Measurements from ENCODE around the gene CRTC1. TPM values are rescaled to one million over a fixed set of nuclear protein-coding genes. Genes with fewer than 3 reads are reported as not detected.

The CRTC1 gene
- total and polyA plus RNA-seq, 9 of the 15 experiments (the other 6 are each of a cell fraction or from before 2014, with no cell fraction given): 0.25 to 3.8 (median 1.2) TPM; not detected in 2

DNA sequence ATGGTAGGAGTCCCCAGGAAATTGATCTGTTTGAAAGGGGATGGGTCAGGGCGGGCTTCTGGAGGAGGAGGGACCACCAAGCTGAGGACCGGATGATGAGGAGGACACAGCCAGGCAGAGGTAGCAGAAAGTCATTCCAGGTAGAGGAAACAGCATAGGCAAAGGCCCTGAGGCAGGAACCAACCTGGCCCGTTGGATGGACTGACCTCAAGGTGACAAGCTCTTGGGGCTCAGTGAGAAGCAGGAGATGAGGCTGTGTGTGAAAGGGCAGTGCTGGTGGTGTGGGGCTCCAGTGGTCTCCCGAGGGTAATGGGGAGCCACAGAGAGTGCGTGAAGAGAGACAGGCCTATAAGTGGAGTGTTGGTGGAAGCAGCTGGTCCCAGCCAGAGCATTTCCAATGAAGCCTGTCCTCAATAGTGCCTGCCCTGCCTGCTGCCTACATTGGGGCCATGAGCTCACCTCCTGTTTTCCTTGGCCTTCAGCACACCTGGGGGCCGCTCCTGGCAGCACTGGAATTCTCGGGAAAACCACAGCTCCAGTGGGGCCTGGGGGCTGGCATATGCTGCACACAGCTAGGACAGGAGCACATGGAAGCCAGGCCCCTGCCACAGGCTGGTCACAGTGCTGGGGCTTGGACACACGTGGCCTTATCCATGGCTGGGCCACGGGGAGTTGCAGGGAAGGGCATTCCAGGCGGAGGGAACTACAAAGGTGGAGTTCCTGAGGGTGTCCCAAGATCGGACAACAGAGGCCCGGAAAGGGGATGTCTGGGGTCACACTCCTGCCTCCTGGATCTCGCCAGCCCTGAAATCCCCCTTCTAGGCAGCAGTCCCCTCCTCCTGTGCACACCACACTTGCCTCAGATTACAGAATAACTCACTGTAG is 109.9 kb downstream of the CRTC1 start:
- peaks cover 21% of the 10 kb centered on the region for H4K20me1 ChIP-seq (replicated peaks; ENCODE audit: control insufficient read depth, insufficient read depth, low read length)
- no TSS peak for BruUV-seq (replicated peaks)
- peaks cover 0 to 41% of the 10 kb centered on the region in 2 experiments; a peak in 2 of 5 replicates for H3K4me1 ChIP-seq (replicated peaks in 1 of 2; ENCODE audit: control insufficient read depth in 2 of 2, insufficient read depth in 2 of 2, low read length in 2 of 2)
- H3K9ac ChIP-seq (ENCODE audit: insufficient read depth in 1 of 2, low read depth in 2 of 2, low read length in 2 of 2): peak overlapping the region in 1 of 2 experiments; percentile 22; a peak in 1 of 4 replicates
- H3K79me2 ChIP-seq (ENCODE audit: control insufficient read depth, insufficient read depth, low read length): no peaks in the 10 kb centered on the region
- TF ChIP-seq RBM25 (IDR thresholded peaks at IDR 0.05; ENCODE audit: low read depth, low read length, severe bottlenecking) (peak; percentile 51), ZFP36 (IDR thresholded peaks at IDR 0.05; ENCODE audit: low read depth, low read length, partially characterized antibody) (peak; percentile 13), GABPB1 (CRISPR knock-in tag; IDR thresholded peaks at IDR 0.05) (no peak)
- no peaks in the 10 kb centered on the region for H3K36me3 ChIP-seq (ENCODE audit: control insufficient read depth, insufficient read depth, low read length)
- H3K4me3 ChIP-seq: no peak overlapping the region
- ChIA-PET CTCF (ENCODE audit: low intra/inter-chr PET ratio) (no interaction called here), POLR2A (no interaction called here)
- H3K4me2 ChIP-seq (ENCODE audit: insufficient read depth, low read length): no peak overlapping the region
- no peak overlapping the region for H3K27ac ChIP-seq (ENCODE audit: extremely low read depth, low read depth, low read length)
- H2AFZ ChIP-seq (ENCODE audit: low read depth, low read length): no peak overlapping the region
- ATAC-seq (no peak), DNase-seq (ENCODE audit: extremely low read depth in 1 of 4, low spot score in 3 of 4) (no peak), FAIRE-seq (no peak)
- in situ Hi-C loops (cut with MboI): no loop called here
- intact Hi-C loops (cut with micrococcal nuclease): no loop called here
- WGBS (ENCODE audit: insufficient coverage, low coverage, missing lambda C conversion rate): 18% methylated on average over 11 of the region's 13 CpGs
- H3K9me1 ChIP-seq (ENCODE audit: control insufficient read depth, insufficient read depth, low read length): no peaks in the 10 kb centered on the region
- H3K27me3 ChIP-seq (ENCODE audit: control insufficient read depth in 2 of 2, insufficient read depth in 2 of 2, low read length in 2 of 2): peaks cover 19 to 44% of the 10 kb centered on the region in 2 experiments; a peak in 4 of 5 replicates
- H3K9me3 ChIP-seq (replicated peaks; ENCODE audit: control insufficient read depth, insufficient read depth, low read depth, low read length): no peaks in the 10 kb centered on the region

DNA sequence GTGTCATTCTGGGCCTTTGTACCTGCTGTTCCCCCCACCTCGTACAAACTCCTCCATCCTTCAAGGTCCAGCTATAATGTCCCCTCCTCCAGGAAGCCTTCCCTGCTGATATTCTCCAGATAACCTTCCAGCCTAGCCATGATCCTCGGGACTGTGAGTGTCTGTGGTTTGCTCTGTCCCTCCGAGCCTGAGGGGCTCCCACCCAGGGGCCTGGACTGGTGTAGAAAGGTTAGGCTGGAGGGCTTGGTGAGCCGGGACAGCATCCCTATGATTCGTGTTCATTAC is 110.5 kb downstream of the CRTC1 start:
- no peak overlapping the region for H2AFZ ChIP-seq (ENCODE audit: low read depth, low read length)
- H3K27ac ChIP-seq (ENCODE audit: extremely low read depth, low read depth, low read length): no peak overlapping the region
- no peaks in the 10 kb centered on the region for H3K9me1 ChIP-seq (ENCODE audit: control insufficient read depth, insufficient read depth, low read length)
- H4K20me1 ChIP-seq (replicated peaks; ENCODE audit: control insufficient read depth, insufficient read depth, low read length): peaks cover 16% of the 10 kb centered on the region; the same call in 1 of the 2 replicates
- peaks cover 18 to 43% of the 10 kb centered on the region in 2 experiments; a peak in 4 of 5 replicates for H3K27me3 ChIP-seq (ENCODE audit: control insufficient read depth in 2 of 2, insufficient read depth in 2 of 2, low read length in 2 of 2)
- CTCF ChIA-PET (ENCODE audit: low intra/inter-chr PET ratio): no interaction called here
- intact Hi-C loops (cut with micrococcal nuclease) (no loop called here), in situ Hi-C loops (cut with MboI) (no loop called here)
- peaks cover 0 to 41% of the 10 kb centered on the region in 2 experiments; a peak in 2 of 5 replicates for H3K4me1 ChIP-seq (replicated peaks in 1 of 2; ENCODE audit: control insufficient read depth in 2 of 2, insufficient read depth in 2 of 2, low read length in 2 of 2)
- H3K4me2 ChIP-seq (ENCODE audit: insufficient read depth, low read length): no peak overlapping the region
- no peak overlapping the region for H3K4me3 ChIP-seq
- no peak for DNase-seq (ENCODE audit: extremely low read depth in 1 of 4, low spot score in 3 of 4)
- no peak for ATAC-seq
- no peaks in the 10 kb centered on the region for H3K9me3 ChIP-seq (replicated peaks; ENCODE audit: control insufficient read depth, insufficient read depth, low read depth, low read length)
- H3K9ac ChIP-seq (ENCODE audit: insufficient read depth in 1 of 2, low read depth in 2 of 2, low read length in 2 of 2): peak overlapping the region in 1 of 2 experiments; percentile 22; a peak in 1 of 4 replicates
- 6% methylated on average over 5 of the region's 5 CpGs for WGBS (ENCODE audit: insufficient coverage, low coverage, missing lambda C conversion rate)
- H3K36me3 ChIP-seq (ENCODE audit: control insufficient read depth, insufficient read depth, low read length): no peaks in the 10 kb centered on the region
- POLR2A ChIA-PET: no interaction called here
- H3K79me2 ChIP-seq (ENCODE audit: control insufficient read depth, insufficient read depth, low read length): no peaks in the 10 kb centered on the region
- FAIRE-seq: no peak
- no TSS peak for BruUV-seq (replicated peaks)
- TF ChIP-seq MAZ (CRISPR knock-in tag; conservative IDR thresholded peaks at IDR 0.05 in 1 of 2, IDR thresholded peaks at IDR 0.05 in 1 of 2) (no peak), BCOR (IDR thresholded peaks at IDR 0.05) (peak; percentile 35; the same call in 1 of the 2 replicates), MTA3 (IDR thresholded peaks at IDR 0.05; ENCODE audit: borderline replicate concordance) (no peak), PCBP2 (IDR thresholded peaks at IDR 0.05; ENCODE audit: low read depth, low read length, poor library complexity, severe bottlenecking) (no peak), RBM25 (IDR thresholded peaks at IDR 0.05; ENCODE audit: low read depth, low read length, severe bottlenecking) (peak; percentile 16), NCOR1 (IDR thresholded peaks at IDR 0.05) (no peak), ZNF436 (CRISPR knock-in tag; IDR thresholded peaks at IDR 0.05) (peak; percentile 46; the same call in 1 of the 2 replicates), ZFP36 (IDR thresholded peaks at IDR 0.05; ENCODE audit: low read depth, low read length, partially characterized antibody) (peak; percentile 91)
- TF ChIP-seq, protein P1, sequence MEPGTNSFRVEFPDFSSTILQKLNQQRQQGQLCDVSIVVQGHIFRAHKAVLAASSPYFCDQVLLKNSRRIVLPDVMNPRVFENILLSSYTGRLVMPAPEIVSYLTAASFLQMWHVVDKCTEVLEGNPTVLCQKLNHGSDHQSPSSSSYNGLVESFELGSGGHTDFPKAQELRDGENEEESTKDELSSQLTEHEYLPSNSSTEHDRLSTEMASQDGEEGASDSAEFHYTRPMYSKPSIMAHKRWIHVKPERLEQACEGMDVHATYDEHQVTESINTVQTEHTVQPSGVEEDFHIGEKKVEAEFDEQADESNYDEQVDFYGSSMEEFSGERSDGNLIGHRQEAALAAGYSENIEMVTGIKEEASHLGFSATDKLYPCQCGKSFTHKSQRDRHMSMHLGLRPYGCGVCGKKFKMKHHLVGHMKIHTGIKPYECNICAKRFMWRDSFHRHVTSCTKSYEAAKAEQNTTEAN (CRISPR knock-in tag; IDR thresholded peaks at IDR 0.05): no peak
- TF ChIP-seq, protein P2, sequence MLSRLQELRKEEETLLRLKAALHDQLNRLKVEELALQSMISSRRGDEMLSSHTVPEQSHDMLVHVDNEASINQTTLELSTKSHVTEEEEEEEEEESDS (CRISPR knock-in tag; IDR thresholded peaks at IDR 0.05): no peak
- TF ChIP-seq, protein P3, sequence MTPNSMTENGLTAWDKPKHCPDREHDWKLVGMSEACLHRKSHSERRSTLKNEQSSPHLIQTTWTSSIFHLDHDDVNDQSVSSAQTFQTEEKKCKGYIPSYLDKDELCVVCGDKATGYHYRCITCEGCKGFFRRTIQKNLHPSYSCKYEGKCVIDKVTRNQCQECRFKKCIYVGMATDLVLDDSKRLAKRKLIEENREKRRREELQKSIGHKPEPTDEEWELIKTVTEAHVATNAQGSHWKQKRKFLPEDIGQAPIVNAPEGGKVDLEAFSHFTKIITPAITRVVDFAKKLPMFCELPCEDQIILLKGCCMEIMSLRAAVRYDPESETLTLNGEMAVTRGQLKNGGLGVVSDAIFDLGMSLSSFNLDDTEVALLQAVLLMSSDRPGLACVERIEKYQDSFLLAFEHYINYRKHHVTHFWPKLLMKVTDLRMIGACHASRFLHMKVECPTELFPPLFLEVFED (CRISPR knock-in tag; conservative IDR thresholded peaks at IDR 0.05): no peak

All from K562 (cell line).